ENCODE measurements around the gene LPCAT1.
"Not testable (repeated sequence)": the region's sequence is repeated elsewhere in the genome, so short reads cannot be mapped to it uniquely, and the experiment has no call there.

The LPCAT1 gene

GRCh38 chr5:1478271-1479035 is 45.3 kb downstream of the LPCAT1 start:
- no peak for DNase-seq (ENCODE audit: low read depth)

DNA sequence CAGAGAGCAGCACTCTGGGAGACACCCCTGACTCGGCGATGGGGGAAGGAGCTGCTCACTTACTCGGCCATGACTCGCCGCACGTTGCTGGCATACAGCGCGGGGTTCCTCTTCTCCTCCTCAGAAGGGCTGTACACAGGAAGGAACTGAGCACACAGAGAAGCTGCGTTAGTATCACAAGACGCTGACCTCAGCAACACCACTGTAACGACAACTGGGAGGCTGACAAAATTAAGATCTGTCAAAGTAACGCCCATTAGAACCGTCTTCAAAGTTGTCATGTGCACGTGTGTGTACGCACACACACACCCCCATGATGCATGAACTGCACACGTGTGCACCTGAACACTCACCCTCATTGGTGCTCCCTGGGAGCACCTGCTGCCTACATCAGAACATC is 46.4 kb downstream of the LPCAT1 start:
- DNase-seq (ENCODE audit: low read depth) = no peak

GRCh38 chr5:1476967-1477310 is 46.8 kb downstream of the LPCAT1 start:
- DNase-seq (ENCODE audit: low read depth) = no peak

GRCh38 chr5:1476181-1476966 is 47.4 kb downstream of the LPCAT1 start:
- DNase-seq (ENCODE audit: low read depth) = no peak

DNA sequence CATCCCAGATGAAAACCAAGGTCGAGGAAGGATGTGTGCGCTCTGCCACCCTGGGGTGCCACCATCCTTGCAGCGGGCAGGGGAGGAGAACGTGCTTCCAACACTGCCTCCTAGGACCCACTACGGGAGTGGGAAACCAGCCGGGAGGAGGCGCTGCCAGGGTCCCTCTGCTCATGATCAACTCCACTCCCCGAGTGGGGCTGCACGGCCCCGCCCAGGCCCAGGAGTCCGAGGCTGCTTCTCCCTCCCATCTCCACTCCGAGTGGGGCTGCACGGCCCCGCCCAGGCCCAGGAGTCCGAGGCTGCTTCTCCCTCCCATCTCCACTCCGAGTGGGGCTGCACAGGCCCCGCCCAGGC is 48.2 kb downstream of the LPCAT1 start:
- not testable (repeated sequence) for DNase-seq (ENCODE audit: low read depth)

DNA sequence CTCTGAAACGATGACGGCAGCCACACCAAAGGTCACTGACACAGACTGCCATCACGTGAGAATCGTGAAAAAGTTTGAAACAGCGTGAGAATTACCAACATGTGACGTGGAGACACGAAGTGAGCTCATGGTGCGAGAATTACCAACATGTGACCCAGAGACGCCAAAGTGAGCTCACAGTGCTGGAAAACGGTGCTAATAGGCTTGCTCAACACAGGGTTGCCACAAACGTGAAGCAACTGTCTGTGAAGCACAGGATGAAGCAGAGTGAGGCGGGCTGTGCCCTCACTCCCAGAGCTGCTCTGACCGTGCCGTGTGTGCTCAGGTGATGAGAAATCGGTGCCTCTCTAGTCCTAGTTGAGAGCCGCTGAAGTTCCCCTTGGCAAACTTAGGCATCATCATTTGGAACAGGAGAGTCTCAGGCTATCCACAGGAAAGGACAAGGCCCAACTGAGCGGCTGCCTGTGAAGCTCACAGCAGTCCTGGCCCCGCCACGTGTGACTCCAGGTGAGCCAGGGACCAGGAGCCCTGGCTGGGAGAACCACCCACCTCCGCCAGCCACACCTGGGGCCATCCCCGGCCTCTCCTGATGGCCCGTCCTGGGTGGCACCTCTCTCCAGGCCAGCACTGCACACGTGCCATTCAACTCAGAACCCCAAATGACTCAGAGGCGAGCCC is 48.8 kb downstream of the LPCAT1 start:
- no peak for DNase-seq (ENCODE audit: low read depth)

GRCh38 chr5:1474183-1474839 is 49.4 kb downstream of the LPCAT1 start:
- DNase-seq (ENCODE audit: low read depth) = no peak

GRCh38 chr5:1473746-1474145 is 50.0 kb downstream of the LPCAT1 start:
- no peak for DNase-seq (ENCODE audit: low read depth)

- DNase-seq (ENCODE audit: low read depth) = no peak
Measured at GRCh38 chr5:1472964-1473628, 50.7 kb downstream of the LPCAT1 start.

DNA sequence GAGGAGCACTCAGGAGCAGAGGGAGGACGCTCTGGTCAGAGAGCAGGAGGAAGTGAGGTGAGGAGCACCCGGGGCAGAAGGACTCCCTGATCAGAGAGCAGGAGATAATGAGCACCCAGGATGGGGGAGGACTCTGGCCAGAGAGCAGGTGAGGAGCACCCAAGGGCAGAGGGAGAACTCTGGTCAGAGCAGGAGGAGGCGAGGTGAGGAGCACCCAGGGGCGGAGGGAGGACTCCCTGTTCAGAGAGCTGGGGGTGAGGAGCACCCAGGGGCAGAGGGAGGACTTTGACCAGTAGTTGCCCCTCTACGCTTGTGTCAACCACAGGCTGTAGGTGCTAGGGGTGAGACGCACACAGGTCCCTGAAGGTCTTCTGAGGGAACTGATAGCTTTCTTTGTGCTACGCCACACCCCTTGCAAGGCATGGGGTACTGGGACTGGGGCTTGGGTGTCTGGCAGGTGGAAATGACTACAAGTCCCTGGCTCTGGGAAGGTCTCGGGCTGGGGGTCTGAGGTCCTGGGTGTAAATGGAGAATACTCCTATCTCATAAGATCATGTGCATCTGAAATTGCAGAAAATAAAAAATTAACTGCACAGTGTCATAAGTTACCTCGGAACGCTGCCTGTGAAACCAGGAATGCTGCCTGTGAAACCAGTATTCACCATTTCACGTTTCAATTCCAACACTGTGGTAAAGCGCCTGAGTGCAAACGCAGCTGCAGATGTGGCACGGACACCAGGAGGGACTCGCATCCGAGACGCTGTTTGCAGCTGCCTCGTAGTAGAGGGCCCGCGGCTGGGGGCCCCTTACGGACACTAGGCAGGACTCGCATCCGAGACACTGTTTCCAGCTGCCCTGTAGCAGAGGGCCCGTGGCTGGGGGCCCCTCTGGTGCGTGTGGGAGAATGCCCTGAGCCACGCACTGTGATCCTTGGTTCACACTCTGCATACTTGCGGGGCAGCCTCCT is 51.5 kb downstream of the LPCAT1 start:
- DNase-seq (ENCODE audit: low read depth) = no peak

- DNase-seq (ENCODE audit: low read depth) = no peak
Measured at GRCh38 chr5:1471240-1471853, 52.4 kb downstream of the LPCAT1 start.

GRCh38 chr5:1470762-1471211 is 53.0 kb downstream of the LPCAT1 start:
- no peak for DNase-seq (ENCODE audit: low read depth)

DNA sequence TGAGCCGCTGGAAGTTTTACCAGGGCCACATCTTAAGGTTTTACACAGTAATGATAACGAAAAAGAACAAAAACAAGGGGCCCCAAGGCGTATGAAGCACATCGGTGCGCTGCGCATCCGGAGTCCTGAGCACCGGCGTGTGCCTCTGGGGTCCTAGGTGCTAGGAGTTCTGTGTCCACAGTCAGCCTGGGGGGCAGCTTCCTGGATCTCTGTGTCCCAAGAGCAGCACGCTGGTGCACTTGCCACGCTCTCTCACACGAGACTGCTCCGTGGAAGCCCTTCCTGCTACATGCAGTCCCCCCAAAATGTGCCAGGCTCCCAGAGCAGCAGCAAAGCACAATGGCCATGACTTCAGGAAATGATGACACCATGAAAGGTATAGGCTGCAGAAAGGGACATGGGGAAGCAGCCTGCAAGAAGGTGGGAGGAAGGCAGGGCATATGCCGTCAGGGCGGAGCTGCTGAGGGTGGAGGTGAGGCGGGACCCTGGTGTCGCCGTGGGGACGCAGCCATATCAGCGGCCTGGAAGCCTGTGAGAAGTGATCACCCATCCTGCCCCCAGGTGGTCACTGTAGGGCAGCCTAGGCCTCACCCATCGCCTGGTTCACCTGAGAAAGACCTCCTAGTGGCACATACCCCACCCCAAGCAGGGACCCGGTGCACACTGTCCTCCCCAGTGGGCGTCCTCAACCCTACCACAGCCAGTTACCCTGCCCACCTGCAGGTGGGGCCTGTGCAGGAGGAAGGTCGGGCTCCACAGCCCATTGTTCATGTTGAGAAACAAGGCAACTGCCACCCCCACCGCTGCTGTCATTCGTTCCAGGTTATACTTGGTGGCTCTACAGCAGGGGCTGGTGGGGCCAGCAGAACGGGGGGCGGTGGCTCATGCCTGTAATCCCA is 54.9 kb downstream of the LPCAT1 start:
- no peak for DNase-seq (ENCODE audit: low read depth)

DNA sequence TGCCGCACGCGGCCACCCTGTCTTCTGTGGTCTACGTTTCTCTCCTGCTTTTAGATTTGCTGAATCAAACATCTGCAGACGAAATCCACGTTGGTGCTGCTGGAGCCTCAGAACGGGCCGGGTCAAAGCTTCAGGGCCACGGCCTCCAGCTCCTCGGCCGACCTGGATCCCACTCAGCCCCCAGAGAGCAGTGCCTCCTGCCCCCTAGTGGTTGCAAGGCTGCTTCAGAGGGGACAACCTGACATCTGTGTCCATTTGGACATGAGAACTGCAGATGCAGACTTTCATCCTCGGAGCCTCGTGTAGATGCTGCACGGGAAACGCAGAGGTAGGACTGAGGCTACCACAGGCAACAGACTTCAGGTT is 55.5 kb downstream of the LPCAT1 start:
- DNase-seq (ENCODE audit: low read depth) = no peak

GRCh38 chr5:1467341-1468246 is 56.2 kb downstream of the LPCAT1 start:
- DNase-seq (ENCODE audit: low read depth) = no peak

DNA sequence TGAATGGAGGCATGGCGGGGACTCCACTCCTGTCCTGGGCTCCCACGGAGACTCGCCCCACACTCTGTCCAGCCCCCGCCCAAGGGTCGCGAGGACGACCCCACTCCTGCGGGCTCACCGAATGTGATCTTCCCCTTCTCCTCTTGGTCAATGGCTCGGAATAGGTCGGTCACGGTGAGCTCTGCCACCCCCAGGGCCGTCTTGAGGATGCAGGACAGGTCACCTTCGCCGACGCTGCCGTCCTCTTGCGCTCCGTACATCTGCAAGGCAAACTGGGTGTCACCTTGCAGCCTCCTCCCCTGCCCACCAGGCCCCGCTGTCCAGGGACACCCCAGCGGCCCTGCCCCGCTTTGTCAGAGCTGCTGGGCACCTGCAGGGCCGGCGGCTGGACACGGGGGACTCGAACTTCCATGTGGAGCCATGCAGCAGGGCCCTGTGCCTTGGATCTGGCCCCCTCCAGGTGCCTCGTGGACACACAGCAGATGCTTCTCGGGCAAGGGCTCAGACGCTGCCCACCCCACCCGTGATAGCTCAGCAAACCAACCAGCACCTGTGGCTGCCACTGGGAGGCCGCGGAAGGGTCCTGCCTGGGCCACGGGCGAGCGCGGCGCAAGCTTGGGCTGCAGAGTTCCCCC is 57.0 kb downstream of the LPCAT1 start:
- DNase-seq (ENCODE audit: low read depth) = no peak

GRCh38 chr5:1465966-1466471 is 57.7 kb downstream of the LPCAT1 start:
- no peak for DNase-seq (ENCODE audit: low read depth)

GRCh38 chr5:1465117-1465516 is 58.6 kb downstream of the LPCAT1 start:
- no peak for DNase-seq (ENCODE audit: low read depth)
